Prostate gland (tissue), 2 donors: Measurements from ENCODE around the gene SND1. TPM values are rescaled to one million over a fixed set of nuclear protein-coding genes. Genes with fewer than 3 reads are reported as not detected.

Experiments used
- DNase-seq: peaks from one replicate; pipeline ENCODE4 v3.0.0-alpha.2; 2019; ENCODE audit warnings: low spot score
- H3K27ac ChIP-seq, 2 donors: fragments of 200-600 bp; sonication (generic); 2 replicates each; pipeline ENCODE4 v1.5.1; 2017 to 2019
- H3K27me3 ChIP-seq: fragments of 200-600 bp; sonication (generic); replicated peaks from 2 replicates; pipeline ENCODE4 v1.5.1; 2019; ENCODE audit not compliant: insufficient read depth
- H3K36me3 ChIP-seq, 2 donors: fragments of 200-600 bp; sonication (generic); 1 replicate in 1 of 2; 2 replicates in 1 of 2; pipeline versions ENCODE4 v1.5.1 to v1.8.1; 2017 to 2019
- H3K4me1 ChIP-seq: fragments of 200-600 bp; sonication (generic); replicated peaks from 2 replicates; pipeline ENCODE4 v1.5.1; 2019
- H3K4me3 ChIP-seq, 2 donors: fragments of 200-600 bp; sonication (generic); 2 replicates each; pipeline ENCODE4 v1.5.1; 2017 to 2019
- H3K9me3 ChIP-seq: fragments of 200-600 bp; sonication (generic); 2 replicates; pipeline ENCODE4 v1.5.1; 2017
- POLR2A ChIP-seq: fragments of 450-650 bp; IDR thresholded peaks from one replicate; pipeline ENCODE4 v1.6.1; 2016; ENCODE audit warnings: antibody characterized with exemption, mild to moderate bottlenecking
- POLR2AphosphoS5 ChIP-seq: sonication (generic); formaldehyde crosslinking; IDR thresholded peaks from one replicate; pipeline ENCODE4 v1.6.1; 2017; ENCODE audit warnings: antibody characterized with exemption
- WGBS: methylation state at CpG from one replicate; pipeline ENCODE4 v1.1.5; 2018; 5-methylcytosine and 5-hydroxymethylcytosine counted together
- intact Hi-C: fragments of 100-400 bp; cut with DNase I; formaldehyde crosslinking; loops from one replicate; pipeline ENCODE4 v1.14.2; 2022
- total RNA-seq, 2 donors: library from RNA; depleted of rRNA; stranded (reverse); fragments of >200 nt; gene quantifications; one replicate each; pipeline ENCODE4 v1.1.0, GENCODE V29; 2016
- TF ChIP-seq, protein P1 (sequence below), 4 experiments: fragments of 200-600 bp in 2 of 4; fragments of 450-650 bp in 2 of 4; sonication (generic) in 2 of 4; IDR thresholded peaks; 1 replicate in 3 of 4; 2 replicates in 1 of 4; pipeline ENCODE4 v1.5.1; 2016 to 2019; ENCODE audit warnings: antibody characterized with exemption in 4 of 4, mild to moderate bottlenecking in 2 of 4, moderate library complexity in 2 of 4

SND1 gene
- total RNA-seq, 2 donors from 2014 or later = 175 to 190 TPM

DNA sequence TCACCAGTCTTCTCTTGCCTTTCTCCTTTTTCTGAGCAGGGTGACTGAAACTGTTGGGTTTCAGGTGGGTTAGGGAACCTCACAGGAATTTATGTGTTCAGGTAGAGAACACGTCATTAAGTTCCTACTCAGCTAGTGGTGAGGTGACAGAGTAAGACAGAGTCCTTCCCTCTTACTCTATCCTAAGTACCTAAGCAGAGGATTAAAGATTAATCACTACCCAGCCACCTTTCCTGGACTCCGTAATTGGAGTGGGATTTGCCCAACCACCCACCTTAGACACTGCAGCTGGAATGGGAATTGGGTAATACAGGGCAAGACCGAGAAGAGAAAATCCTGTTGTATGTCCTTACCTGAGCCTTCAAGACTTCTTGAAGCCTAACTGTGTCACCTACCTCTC lies 221.2 kb downstream of the SND1 start:
- TF ChIP-seq POLR2A (no peak), POLR2AphosphoS5 (no peak)
- TF ChIP-seq, protein P1, sequence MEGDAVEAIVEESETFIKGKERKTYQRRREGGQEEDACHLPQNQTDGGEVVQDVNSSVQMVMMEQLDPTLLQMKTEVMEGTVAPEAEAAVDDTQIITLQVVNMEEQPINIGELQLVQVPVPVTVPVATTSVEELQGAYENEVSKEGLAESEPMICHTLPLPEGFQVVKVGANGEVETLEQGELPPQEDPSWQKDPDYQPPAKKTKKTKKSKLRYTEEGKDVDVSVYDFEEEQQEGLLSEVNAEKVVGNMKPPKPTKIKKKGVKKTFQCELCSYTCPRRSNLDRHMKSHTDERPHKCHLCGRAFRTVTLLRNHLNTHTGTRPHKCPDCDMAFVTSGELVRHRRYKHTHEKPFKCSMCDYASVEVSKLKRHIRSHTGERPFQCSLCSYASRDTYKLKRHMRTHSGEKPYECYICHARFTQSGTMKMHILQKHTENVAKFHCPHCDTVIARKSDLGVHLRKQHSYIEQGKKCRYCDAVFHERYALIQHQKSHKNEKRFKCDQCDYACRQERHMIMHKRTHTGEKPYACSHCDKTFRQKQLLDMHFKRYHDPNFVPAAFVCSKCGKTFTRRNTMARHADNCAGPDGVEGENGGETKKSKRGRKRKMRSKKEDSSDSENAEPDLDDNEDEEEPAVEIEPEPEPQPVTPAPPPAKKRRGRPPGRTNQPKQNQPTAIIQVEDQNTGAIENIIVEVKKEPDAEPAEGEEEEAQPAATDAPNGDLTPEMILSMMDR (IDR thresholded peaks at IDR 0.05) = no peak
- DNase-seq = no peak
- intact Hi-C loops = no loop called here
- Histone ChIP-seq H3K36me3 (no peaks in the 10 kb centered on the region), H3K9me3 (no peaks in the 10 kb centered on the region), H3K27me3 (no peaks in the 10 kb centered on the region), H3K4me3 (no peak overlapping the region), H3K4me1 (no peaks in the 10 kb centered on the region), H3K27ac (no peak overlapping the region)
- WGBS = 93% methylated on average over 3 of the region's 3 CpGs

DNA sequence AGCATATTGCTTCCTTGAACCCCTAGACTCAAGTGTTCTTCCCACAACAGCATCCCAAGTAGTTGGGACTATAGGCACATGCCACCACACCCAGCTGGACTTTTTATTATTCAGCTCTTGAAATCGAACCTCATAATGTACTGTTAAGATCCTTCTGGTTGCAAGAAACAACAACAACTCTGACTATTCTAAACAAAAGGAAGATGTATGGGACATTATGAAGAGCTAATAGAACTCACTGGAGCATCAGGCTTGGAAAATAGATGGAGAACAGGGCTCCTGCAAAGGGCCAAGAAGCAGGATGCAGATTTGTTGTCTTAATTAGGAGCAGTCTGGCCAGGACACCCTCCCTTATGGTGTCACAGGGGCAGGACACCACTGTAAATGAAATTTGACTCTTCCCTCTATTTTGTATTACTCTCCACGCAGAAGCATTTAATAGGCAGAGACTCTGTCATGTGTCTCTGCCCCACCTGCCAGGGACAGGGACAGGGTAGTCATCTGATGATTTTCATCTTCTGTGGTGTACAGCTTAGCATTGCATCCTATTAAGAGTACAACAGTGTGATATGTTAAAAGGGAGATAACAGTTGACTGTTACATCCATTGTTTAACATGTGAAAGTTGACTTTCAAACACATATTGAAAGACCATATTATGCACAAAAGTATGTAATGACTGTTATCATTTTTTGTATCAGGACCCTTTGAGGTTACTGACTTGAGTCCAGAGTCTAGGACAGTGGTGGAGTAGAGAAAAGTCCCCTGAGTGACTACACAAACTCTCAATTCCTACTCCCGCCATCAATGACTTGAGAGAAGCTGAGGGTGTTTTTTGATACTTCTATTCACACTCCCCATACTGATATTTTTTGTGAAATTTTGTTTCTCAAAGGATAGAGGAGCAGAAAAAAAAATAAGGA lies 222.0 kb downstream of the SND1 start:
- Histone ChIP-seq H3K36me3 (no peaks in the 10 kb centered on the region), H3K27ac (no peak overlapping the region), H3K9me3 (no peaks in the 10 kb centered on the region), H3K4me1 (no peaks in the 10 kb centered on the region), H3K4me3 (no peak overlapping the region), H3K27me3 (no peaks in the 10 kb centered on the region)
- no peak for DNase-seq
- intact Hi-C loops = no loop called here
- TF ChIP-seq POLR2AphosphoS5 (no peak), POLR2A (no peak)
- TF ChIP-seq, protein P1 (IDR thresholded peaks at IDR 0.05) = no peak
- WGBS = 59% methylated on average over 3 of the region's 3 CpGs

DNA sequence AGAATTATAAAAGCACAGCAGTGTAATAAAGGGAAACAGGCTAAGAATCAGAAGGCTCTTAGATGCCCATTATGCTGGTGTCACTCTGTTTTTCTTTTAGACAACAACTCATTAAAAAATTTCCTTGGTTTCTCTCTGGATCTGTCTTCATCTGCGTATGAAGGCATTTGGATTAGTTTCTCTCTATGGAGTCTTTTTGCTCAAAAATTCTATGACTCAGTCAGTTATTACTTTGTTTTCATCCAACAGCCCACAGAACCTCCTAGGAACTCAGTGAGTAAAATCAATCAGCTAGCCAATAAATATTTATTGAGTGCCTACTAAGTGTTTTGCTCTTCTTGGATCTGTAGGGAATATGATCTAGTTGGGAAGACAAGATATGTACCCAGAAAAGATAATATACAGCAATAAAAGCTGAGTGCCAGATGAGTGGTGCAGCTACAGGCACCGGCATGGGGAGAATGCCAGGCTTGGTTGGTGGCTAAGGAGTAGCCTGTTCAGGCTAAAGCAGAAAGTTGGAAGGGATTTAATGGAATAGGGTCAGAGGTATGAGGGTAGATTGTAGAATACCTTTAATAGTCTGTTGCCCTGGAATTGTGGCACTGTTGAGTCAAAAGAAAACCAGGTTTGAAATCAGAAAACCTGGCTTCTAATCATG lies 223.1 kb downstream of the SND1 start:
- WGBS = 64% methylated on average over 2 of the region's 2 CpGs
- Histone ChIP-seq H3K27ac (no peak overlapping the region), H3K27me3 (no peaks in the 10 kb centered on the region), H3K4me1 (no peaks in the 10 kb centered on the region), H3K9me3 (no peaks in the 10 kb centered on the region), H3K36me3 (no peaks in the 10 kb centered on the region), H3K4me3 (no peak overlapping the region)
- TF ChIP-seq, protein P1 (IDR thresholded peaks at IDR 0.05) = no peak
- TF ChIP-seq POLR2A (no peak), POLR2AphosphoS5 (no peak)
- no peak for DNase-seq
- intact Hi-C loops = no loop called here

DNA sequence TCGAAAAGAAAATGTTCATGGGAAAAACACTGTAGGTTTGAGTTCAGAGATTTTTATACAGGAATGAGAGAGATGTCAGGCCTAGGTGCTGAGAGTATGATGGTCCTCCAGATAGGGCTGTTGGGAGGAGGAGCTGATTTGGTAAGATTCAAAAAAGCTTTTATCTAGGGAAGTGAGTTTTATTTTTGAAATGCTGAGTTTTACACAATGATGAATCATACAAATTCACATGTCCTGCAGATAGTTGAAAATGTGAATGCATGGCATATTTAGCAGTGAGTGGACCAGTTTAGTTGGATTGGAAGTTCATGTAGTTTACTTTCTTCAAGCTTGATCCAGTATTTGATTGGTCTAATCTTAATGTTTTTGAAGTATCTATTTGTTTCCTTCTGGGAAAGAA lies 224.4 kb downstream of the SND1 start:
- DNase-seq = no peak
- no peak for TF ChIP-seq POLR2A
- TF ChIP-seq, protein P1 (IDR thresholded peaks at IDR 0.05) = no peak
- no peak for TF ChIP-seq POLR2AphosphoS5
- Histone ChIP-seq H3K27me3 (no peaks in the 10 kb centered on the region), H3K27ac (no peak overlapping the region), H3K36me3 (no peaks in the 10 kb centered on the region), H3K4me3 (no peak overlapping the region), H3K4me1 (no peaks in the 10 kb centered on the region), H3K9me3 (no peaks in the 10 kb centered on the region)
- intact Hi-C loops = no loop called here
- 83% methylated on average over 1 of the region's 1 CpG for WGBS
